Measurements from ENCODE around the gene VAT1L. TPM values are rescaled to one million over a fixed set of nuclear protein-coding genes. Genes with fewer than 3 reads are reported as not detected.

VAT1L gene
- total and polyA plus RNA-seq, 10 of the 15 experiments (the other 5 are each of a cell fraction or from before 2014, with no cell fraction given) = 0.06 to 0.18 (median 0.10) TPM; not detected in 5

GRCh38 chr16:77965346-77965745 lies 177.0 kb downstream of the VAT1L start (continued):
- TF ChIP-seq MLLT1 (IDR thresholded peaks at IDR 0.05) (no peak), RFX5 (IDR thresholded peaks at IDR 0.05; ENCODE audit: low read depth, low read length) (no peak)

GRCh38 chr16:77967054-77967904 lies 178.9 kb downstream of the VAT1L start:
- in situ Hi-C loops (cut with MboI) (no loop called here), intact Hi-C loops (cut with micrococcal nuclease; ENCODE audit: unreplicated experiment) (no loop called here)
- Histone ChIP-seq H3K27me3 (replicated peaks in 1 of 2; ENCODE audit: control insufficient read depth in 2 of 2, insufficient read depth in 2 of 2, low read length in 1 of 2) (no peaks in the 10 kb centered on the region), H3K4me1 (ENCODE audit: control insufficient read depth, insufficient read depth, low read length) (peaks cover 14% of the 10 kb centered on the region), H3K4me2 (ENCODE audit: control insufficient read depth, insufficient read depth) (no peak overlapping the region), H3K27ac (ENCODE audit: control insufficient read depth, insufficient read depth) (no peak overlapping the region), H3K79me2 (ENCODE audit: control insufficient read depth, insufficient read depth, low read length) (no peaks in the 10 kb centered on the region), H3K9me3 (replicated peaks; ENCODE audit: control insufficient read depth, insufficient read depth, low read length) (no peaks in the 10 kb centered on the region), H2AFZ (ENCODE audit: control insufficient read depth, low read depth, low read length) (no peak overlapping the region; the same call in 1 of the 2 replicates), H4K20me1 (ENCODE audit: control insufficient read depth, insufficient read depth) (no peaks in the 10 kb centered on the region), H3K9ac (ENCODE audit: control insufficient read depth, insufficient read depth, low read length) (no peak overlapping the region), H3K4me3 (no peak overlapping the region), H3K36me3 (ENCODE audit: control insufficient read depth in 2 of 2, insufficient read depth in 2 of 2, low read length in 1 of 2) (no peaks in the 10 kb centered on the region)
- no peak for ATAC-seq
- no peak for DNase-seq (ENCODE audit: low read depth, low spot score)
- ChIA-PET POLR2A (interaction anchor here (0.5 to 0.6 kb wide), 2 partner anchors 217 to 666 kb away, joined by 3 to 5 read pairs; no protein-coding TSS in a partner anchor), RAD21 (ENCODE audit: unreplicated experiment) (interaction anchor here (4.1 kb wide), 1 partner anchor 15 kb away, joined by 17 read pairs; no protein-coding TSS in a partner anchor), SMC1A (ENCODE audit: uncharacterized antibody, unreplicated experiment) (interaction anchor here (1.0 kb wide), 1 partner anchor 15 kb away, joined by 3 read pairs; no protein-coding TSS in a partner anchor), CTCF (interaction anchor here (0.7 to 1.4 kb wide), 4 partner anchors 14 to 293 kb away, joined by 3 to 6 read pairs (median 4); no protein-coding TSS in a partner anchor)
- 28% methylated on average over 7 of the region's 7 CpGs for WGBS (ENCODE audit: insufficient coverage, insufficient replicate concordance, low lambda C conversion rate, missing lambda C conversion rate)
- no TSS peak for BruUV-seq (replicated peaks)
- FAIRE-seq = no peak
- TF ChIP-seq USF2 (IDR thresholded peaks at IDR 0.05; ENCODE audit: borderline replicate concordance, low read depth, low read length) = no peak
- no peak for TF ChIP-seq ATF7 (IDR thresholded peaks at IDR 0.05; ENCODE audit: low read depth)
- no peak for TF ChIP-seq KLF5 (IDR thresholded peaks at IDR 0.05; ENCODE audit: partially characterized antibody)
- TF ChIP-seq EP300 (IDR thresholded peaks at IDR 0.05; ENCODE audit: borderline replicate concordance in 1 of 2, control insufficient read depth in 1 of 2, low read depth in 2 of 2, low read length in 2 of 2) = no peak
- TF ChIP-seq POLR2AphosphoS5 (IDR thresholded peaks at IDR 0.05; ENCODE audit: low read length) = no peak
- TF ChIP-seq ESRRA (IDR thresholded peaks at IDR 0.05; ENCODE audit: low read length) = no peak
- TF ChIP-seq CBFB (IDR thresholded peaks at IDR 0.05; ENCODE audit: low read depth) = no peak
- TF ChIP-seq NR2F1 (conservative IDR thresholded peaks at IDR 0.05) = no peak
- no peak for TF ChIP-seq TAF1 (IDR thresholded peaks at IDR 0.05; ENCODE audit: borderline replicate concordance, low read depth, low read length)
- TF ChIP-seq IRF5 (IDR thresholded peaks at IDR 0.05; ENCODE audit: borderline replicate concordance) = no peak
- TF ChIP-seq SREBF2 (IDR thresholded peaks at IDR 0.05; ENCODE audit: low read length) = no peak
- no peak for TF ChIP-seq BCLAF1 (IDR thresholded peaks at IDR 0.05)
- TF ChIP-seq CEBPB (IDR thresholded peaks at IDR 0.05; ENCODE audit: borderline replicate concordance in 1 of 2, low read depth in 2 of 2, low read length in 2 of 2) = no peak
